DOHH2 (cell line): ENCODE data around the gene RHOT1.

ENCODE experiments used
- H3F3A ChIP-seq: fragments of 200-600 bp; sonication (generic), shearing (Covaris generic); 2 replicates; pipeline ENCODE4 v1.6.0; 2016; ENCODE audit warnings: antibody characterized with exemption, mild to moderate bottlenecking; ENCODE audit not compliant: control insufficient read depth, insufficient read depth
- H3K27ac ChIP-seq: fragments of 200-600 bp; sonication (generic); 2 replicates; pipeline ENCODE4 v1.5.1; 2014; ENCODE audit warnings: low read depth, mild to moderate bottlenecking, low read length, moderate library complexity
- H3K27me3 ChIP-seq: fragments of 200-600 bp; sonication (generic); 2 replicates; pipeline ENCODE4 v1.6.1; 2014; ENCODE audit warnings: mild to moderate bottlenecking, low read length, mixed read lengths; ENCODE audit not compliant: control insufficient read depth
- H3K36me3 ChIP-seq: fragments of 200-600 bp; sonication (generic); 2 replicates; pipeline ENCODE4 v1.6.1; 2014; ENCODE audit warnings: mild to moderate bottlenecking, low read length, moderate library complexity, mixed read lengths; ENCODE audit not compliant: control insufficient read depth
- H3K4me1 ChIP-seq: fragments of 200-600 bp; sonication (generic); 2 replicates; pipeline ENCODE4 v1.6.1; 2014; ENCODE audit warnings: mild to moderate bottlenecking, low read length, mixed read lengths; ENCODE audit not compliant: control insufficient read depth
- H3K4me2 ChIP-seq: fragments of 200-600 bp; sonication (generic); 2 replicates; pipeline ENCODE4 v1.6.0; 2014; ENCODE audit warnings: mild to moderate bottlenecking, low read length, moderate library complexity
- H3K4me3 ChIP-seq: fragments of 200-600 bp; sonication (generic); 2 replicates; pipeline ENCODE4 v1.5.1; 2014; ENCODE audit warnings: mild to moderate bottlenecking, low read length, mixed read lengths
- H3K79me2 ChIP-seq: fragments of 200-600 bp; sonication (generic); 2 replicates; pipeline ENCODE4 v1.6.1; 2014; ENCODE audit warnings: mild to moderate bottlenecking, low read length, mixed read lengths; ENCODE audit not compliant: control insufficient read depth
- H3K9me2 ChIP-seq: fragments of 200-600 bp; sonication (generic); replicated peaks from 2 replicates; pipeline ENCODE4 v1.6.1; 2014; ENCODE audit warnings: mild to moderate bottlenecking, low read length, mixed read lengths; ENCODE audit not compliant: control insufficient read depth
- H3K9me3 ChIP-seq: fragments of 200-600 bp; sonication (generic); 2 replicates; pipeline ENCODE4 v1.6.1; 2014; ENCODE audit warnings: antibody characterized with exemption, low read length, mixed read lengths; ENCODE audit not compliant: control insufficient read depth, insufficient read depth
- H4K20me1 ChIP-seq: fragments of 200-600 bp; sonication (generic); 2 replicates; pipeline ENCODE4 v1.6.0; 2014; ENCODE audit warnings: low read depth, mild to moderate bottlenecking, antibody characterized with exemption, low read length, moderate library complexity; ENCODE audit not compliant: control insufficient read depth, insufficient read depth
- CTCF ChIP-seq: fragments of 200-600 bp; sonication (generic); IDR thresholded peaks from one replicate; pipeline ENCODE4 v1.5.1; 2014; ENCODE audit warnings: antibody characterized with exemption, mild to moderate bottlenecking, low read depth, low read length; ENCODE audit not compliant: poor library complexity, severe bottlenecking
- EZH2phosphoT487 ChIP-seq: fragments of 200-600 bp; sonication (generic); IDR thresholded peaks from 2 replicates; pipeline ENCODE4 v1.6.1; 2017; ENCODE audit warnings: borderline replicate concordance, mild to moderate bottlenecking, antibody characterized with exemption, low read length, moderate library complexity, mixed read lengths

RHOT1 gene

GRCh38 chr17:32253117-32253611 lies 110.9 kb downstream of the RHOT1 start:
- Histone ChIP-seq H3K9me2 (no peaks in the 10 kb centered on the region), H3F3A (no peaks in the 10 kb centered on the region; the same call in 1 of the 2 replicates), H3K27ac (no peak overlapping the region), H3K27me3 (no peaks in the 10 kb centered on the region), H3K4me1 (peaks cover 15% of the 10 kb centered on the region), H3K79me2 (no peaks in the 10 kb centered on the region), H4K20me1 (no peaks in the 10 kb centered on the region), H3K9me3 (no peaks in the 10 kb centered on the region), H3K4me3 (no peak overlapping the region), H3K4me2 (no peak overlapping the region), H3K36me3 (no peaks in the 10 kb centered on the region)
- TF ChIP-seq EZH2phosphoT487 (no peak), CTCF (peak; percentile 99)

DNA sequence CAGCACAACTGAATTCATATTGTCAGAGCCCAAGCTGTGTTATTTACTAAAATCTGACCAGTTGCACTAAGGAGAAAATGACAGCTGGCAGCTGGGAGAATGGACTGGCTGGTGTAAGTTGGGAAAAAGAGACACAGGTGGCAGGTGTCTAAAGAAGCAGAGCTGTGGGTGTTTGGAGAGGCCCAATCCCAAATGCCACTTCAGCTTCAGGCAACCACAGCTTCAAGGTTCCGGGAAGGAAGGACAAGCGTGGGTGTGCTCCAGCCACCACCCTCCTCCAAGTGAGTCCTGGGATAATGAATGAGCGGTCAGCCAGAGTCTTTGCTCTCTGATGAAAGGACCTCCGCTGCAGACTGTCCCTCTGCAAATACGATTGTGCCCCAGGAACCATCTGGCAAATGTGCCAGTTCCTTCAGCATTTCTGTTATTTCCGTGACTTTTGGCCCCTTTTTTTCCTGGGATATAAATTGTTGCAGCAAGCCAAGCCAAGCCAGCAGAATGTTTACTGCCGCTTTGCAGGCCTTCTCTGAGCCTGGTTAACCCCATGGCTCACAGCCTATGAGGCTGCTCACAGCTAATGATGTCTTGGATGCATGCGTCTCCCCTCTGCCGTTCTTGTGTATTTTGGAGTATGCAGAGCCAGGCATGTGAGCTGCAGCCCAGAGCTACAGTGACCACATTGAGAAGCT lies 113.9 kb downstream of the RHOT1 start:
- H3K36me3 ChIP-seq, result no peaks in the 10 kb centered on the region
- no peak for TF ChIP-seq EZH2phosphoT487
- no peak for TF ChIP-seq CTCF
- no peak overlapping the region for H3K4me2 ChIP-seq

GRCh38 chr17:32256701-32257019 lies 114.4 kb downstream of the RHOT1 start:
- no peaks in the 10 kb centered on the region for H3K36me3 ChIP-seq
- TF ChIP-seq EZH2phosphoT487 (no peak), CTCF (no peak)
- no peaks in the 10 kb centered on the region for H3K9me2 ChIP-seq
- no peaks in the 10 kb centered on the region for H3K9me3 ChIP-seq
- no peaks in the 10 kb centered on the region; the same call in 1 of the 2 replicates for H3F3A ChIP-seq
- H3K79me2 ChIP-seq, result no peaks in the 10 kb centered on the region
- H3K27me3 ChIP-seq, result peaks cover 7% of the 10 kb centered on the region
- no peak overlapping the region for H3K4me2 ChIP-seq
- H3K27ac ChIP-seq, result no peak overlapping the region
- H4K20me1 ChIP-seq, result no peaks in the 10 kb centered on the region
- H3K4me1 ChIP-seq, result peaks cover 21% of the 10 kb centered on the region
- H3K4me3 ChIP-seq, result no peak overlapping the region

More for the DNA sequence above, 113.9 kb downstream of the RHOT1 start:
- Histone ChIP-seq H3K27me3 (peaks cover 2% of the 10 kb centered on the region; the same call in 1 of the 2 replicates), H3K79me2 (no peaks in the 10 kb centered on the region), H3K9me3 (no peaks in the 10 kb centered on the region), H3K27ac (no peak overlapping the region), H3K4me1 (peaks cover 21% of the 10 kb centered on the region), H3K9me2 (no peaks in the 10 kb centered on the region), H3K4me3 (no peak overlapping the region), H4K20me1 (no peaks in the 10 kb centered on the region), H3F3A (no peaks in the 10 kb centered on the region; the same call in 1 of the 2 replicates)
